ENCODE data around the gene ZNF474. TPM values are rescaled to one million over a fixed set of nuclear protein-coding genes. Genes with fewer than 3 reads are reported as not detected.

Gene ZNF474
- total and polyA plus RNA-seq, 12 donors: 0.11 to 0.88 (median 0.28) TPM; not detected in 3

DNA sequence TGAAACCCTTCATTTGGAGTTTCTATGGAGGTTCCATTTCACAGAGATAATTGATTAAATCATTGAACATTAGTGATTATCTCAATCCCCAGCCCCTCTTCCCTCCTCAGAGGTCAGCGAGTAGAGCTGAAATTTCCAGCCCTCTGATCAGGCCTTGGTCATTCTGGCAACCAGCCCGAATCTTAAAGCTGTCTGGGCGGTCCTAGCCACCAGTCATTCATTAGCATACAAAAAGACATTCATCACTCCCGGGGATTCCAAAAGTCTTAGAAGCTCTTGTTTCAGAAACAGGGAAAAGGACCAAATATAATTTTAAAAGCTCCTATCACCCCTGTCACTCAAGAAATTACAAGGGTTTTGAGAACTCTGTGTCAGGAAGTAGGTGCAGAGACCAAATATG is 41.3 kb downstream of the ZNF474 start:
- H3K36me3 ChIP-seq (replicated peaks in 1 of 2): no peaks in the 10 kb centered on the region
- 50 to 57% (median 52%) methylated on average over 4 of the region's 4 CpGs for WGBS, 4 donors

DNA sequence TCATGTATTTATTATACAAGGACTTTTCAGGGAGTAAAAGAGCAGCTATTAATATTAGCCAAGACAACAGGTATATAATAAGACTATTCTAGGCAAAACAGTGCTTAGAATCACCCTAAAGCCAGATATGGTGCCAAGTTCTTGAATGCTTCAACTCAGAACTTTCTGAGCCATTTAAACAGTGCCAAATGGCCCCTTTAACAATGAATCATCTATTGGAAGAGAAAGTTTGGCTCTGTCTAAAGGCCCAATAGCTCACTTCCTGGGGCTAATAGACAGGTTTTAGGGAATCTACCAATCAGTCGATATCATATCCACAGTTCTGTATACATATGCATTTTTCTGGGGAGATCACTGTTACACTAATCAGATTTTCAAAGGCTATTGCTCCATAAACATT is 42.9 kb downstream of the ZNF474 start:
- 78 to 90% (median 83%) methylated on average over 1 of the region's 1 CpG for WGBS, 4 donors
- DNase-seq: no peak
- Histone ChIP-seq H3K4me3 (no peak overlapping the region), H3K27ac (no peak overlapping the region), H3K36me3 (replicated peaks in 1 of 2) (no peaks in the 10 kb centered on the region), H3K27me3 (no peaks in the 10 kb centered on the region), H3K9me3 (replicated peaks in 1 of 3) (no peaks in the 10 kb centered on the region), H3K4me1 (replicated peaks in 1 of 2) (no peaks in the 10 kb centered on the region)
- intact Hi-C loops (cut with DNase I): no loop called here
- no peak for TF ChIP-seq POLR2A (IDR thresholded peaks at IDR 0.05)
- TF ChIP-seq, protein P1, sequence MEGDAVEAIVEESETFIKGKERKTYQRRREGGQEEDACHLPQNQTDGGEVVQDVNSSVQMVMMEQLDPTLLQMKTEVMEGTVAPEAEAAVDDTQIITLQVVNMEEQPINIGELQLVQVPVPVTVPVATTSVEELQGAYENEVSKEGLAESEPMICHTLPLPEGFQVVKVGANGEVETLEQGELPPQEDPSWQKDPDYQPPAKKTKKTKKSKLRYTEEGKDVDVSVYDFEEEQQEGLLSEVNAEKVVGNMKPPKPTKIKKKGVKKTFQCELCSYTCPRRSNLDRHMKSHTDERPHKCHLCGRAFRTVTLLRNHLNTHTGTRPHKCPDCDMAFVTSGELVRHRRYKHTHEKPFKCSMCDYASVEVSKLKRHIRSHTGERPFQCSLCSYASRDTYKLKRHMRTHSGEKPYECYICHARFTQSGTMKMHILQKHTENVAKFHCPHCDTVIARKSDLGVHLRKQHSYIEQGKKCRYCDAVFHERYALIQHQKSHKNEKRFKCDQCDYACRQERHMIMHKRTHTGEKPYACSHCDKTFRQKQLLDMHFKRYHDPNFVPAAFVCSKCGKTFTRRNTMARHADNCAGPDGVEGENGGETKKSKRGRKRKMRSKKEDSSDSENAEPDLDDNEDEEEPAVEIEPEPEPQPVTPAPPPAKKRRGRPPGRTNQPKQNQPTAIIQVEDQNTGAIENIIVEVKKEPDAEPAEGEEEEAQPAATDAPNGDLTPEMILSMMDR (IDR thresholded peaks at IDR 0.05): no peak

More for the DNA sequence above, 41.3 kb downstream of the ZNF474 start:
- no peak for TF ChIP-seq POLR2A (IDR thresholded peaks at IDR 0.05)
- TF ChIP-seq, protein P1 (IDR thresholded peaks at IDR 0.05): no peak
- Histone ChIP-seq H3K9me3 (replicated peaks in 1 of 3) (no peaks in the 10 kb centered on the region), H3K27me3 (no peaks in the 10 kb centered on the region), H3K4me1 (replicated peaks in 1 of 2) (no peaks in the 10 kb centered on the region), H3K4me3 (no peak overlapping the region), H3K27ac (no peak overlapping the region)
- no peak for DNase-seq
- intact Hi-C loops (cut with DNase I): no loop called here

DNA sequence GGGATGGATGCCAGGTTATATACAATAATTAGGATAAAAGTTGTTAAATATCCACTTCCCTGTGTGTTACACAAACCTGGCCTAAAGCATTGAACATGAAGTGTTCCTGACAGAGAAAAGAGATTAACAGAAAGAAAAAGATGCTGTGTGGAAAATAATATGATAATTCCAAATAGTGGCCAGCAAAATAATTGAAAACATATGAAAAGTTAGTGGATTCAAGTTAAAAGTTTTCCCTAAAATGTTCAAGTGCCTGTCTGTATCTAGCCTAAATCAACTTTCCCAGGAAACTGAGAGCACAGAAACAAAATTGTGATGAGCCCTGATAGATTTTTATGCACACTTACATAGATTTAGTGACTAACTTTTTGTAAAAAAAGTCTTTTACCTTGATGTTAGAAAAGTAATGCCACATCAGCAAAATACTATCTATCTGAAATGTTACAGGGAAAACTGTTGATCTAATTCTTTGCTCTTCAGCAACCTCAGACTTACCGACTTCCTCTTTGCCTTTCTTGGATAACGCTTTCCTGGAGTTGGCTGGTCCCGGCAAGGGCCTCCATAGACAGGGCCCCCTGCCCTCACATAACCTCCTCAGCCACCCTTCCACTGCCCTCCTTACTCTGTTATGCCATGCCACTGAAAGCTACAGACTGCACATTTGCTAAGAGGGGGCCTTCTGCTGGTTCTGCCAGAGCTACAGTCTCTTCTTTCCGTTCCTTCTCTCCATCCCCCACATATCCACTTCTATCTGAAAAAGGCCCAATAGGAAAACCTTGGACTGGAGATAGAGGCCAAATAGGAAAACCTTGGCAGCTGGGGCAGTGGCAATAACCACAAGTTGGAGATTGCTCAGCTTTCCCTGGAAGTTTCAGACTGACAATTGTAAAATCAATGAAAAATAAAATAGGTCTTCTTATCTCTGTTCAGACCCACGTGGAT is 44.4 kb downstream of the ZNF474 start:
- WGBS, 4 donors: 42 to 57% (median 52%) methylated on average over 5 of the region's 5 CpGs
- no peak for DNase-seq
- H3K4me3 ChIP-seq: no peak overlapping the region
- no peaks in the 10 kb centered on the region for H3K4me1 ChIP-seq (replicated peaks in 1 of 2)
- H3K27me3 ChIP-seq: no peaks in the 10 kb centered on the region
- intact Hi-C loops (cut with DNase I): no loop called here
- H3K9me3 ChIP-seq (replicated peaks in 1 of 3): no peaks in the 10 kb centered on the region
- no peak overlapping the region for H3K27ac ChIP-seq
- H3K36me3 ChIP-seq (replicated peaks in 1 of 2): no peaks in the 10 kb centered on the region
- TF ChIP-seq, protein P1 (IDR thresholded peaks at IDR 0.05): no peak
- TF ChIP-seq POLR2A (IDR thresholded peaks at IDR 0.05): no peak

DNA sequence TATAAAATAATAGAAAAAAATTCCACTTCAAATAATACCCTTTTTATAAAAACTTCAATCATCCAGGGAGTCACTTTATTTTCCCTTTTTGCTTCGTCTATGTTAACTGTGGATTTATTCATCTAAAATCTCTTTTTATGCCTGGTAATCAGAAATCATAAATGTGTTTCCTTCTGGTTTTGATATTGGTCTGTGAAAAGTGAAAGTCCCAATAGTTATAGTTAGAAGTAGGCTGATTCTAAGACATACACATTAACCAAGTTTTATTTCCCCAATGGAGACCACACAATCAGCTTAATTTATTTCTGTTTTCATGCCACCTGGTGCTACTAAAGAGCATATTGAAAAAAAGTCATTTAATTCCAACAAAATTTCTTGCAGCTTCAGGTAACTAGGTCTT is 45.7 kb downstream of the ZNF474 start:
- no peak overlapping the region for H3K4me3 ChIP-seq
- intact Hi-C loops (cut with DNase I): no loop called here
- H3K4me1 ChIP-seq (replicated peaks in 1 of 2): no peaks in the 10 kb centered on the region
- H3K27ac ChIP-seq: no peak overlapping the region
- TF ChIP-seq, protein P1 (IDR thresholded peaks at IDR 0.05): no peak
- no peaks in the 10 kb centered on the region for H3K9me3 ChIP-seq (replicated peaks in 1 of 3)
- H3K36me3 ChIP-seq (replicated peaks in 1 of 2): no peaks in the 10 kb centered on the region
- 46 to 70% (median 54%) methylated on average over 1 of the region's 1 CpG for WGBS, 4 donors
- no peaks in the 10 kb centered on the region for H3K27me3 ChIP-seq
- DNase-seq: no peak

Data from adrenal gland (tissue), 12 donors.